HG03097 (cell line): ENCODE results near the gene SESN3.
"Not testable (repeated sequence)": the region's sequence is repeated elsewhere in the genome, so short reads cannot be mapped to it uniquely, and the experiment has no call there.

ENCODE experiments used
- ATAC-seq: cut with Tn5 transposase; IDR thresholded peaks from one replicate; pipeline ENCODE4 v1.9.1; 2021; ENCODE audit not compliant: unreplicated experiment, low FRiP score

SESN3 gene

DNA sequence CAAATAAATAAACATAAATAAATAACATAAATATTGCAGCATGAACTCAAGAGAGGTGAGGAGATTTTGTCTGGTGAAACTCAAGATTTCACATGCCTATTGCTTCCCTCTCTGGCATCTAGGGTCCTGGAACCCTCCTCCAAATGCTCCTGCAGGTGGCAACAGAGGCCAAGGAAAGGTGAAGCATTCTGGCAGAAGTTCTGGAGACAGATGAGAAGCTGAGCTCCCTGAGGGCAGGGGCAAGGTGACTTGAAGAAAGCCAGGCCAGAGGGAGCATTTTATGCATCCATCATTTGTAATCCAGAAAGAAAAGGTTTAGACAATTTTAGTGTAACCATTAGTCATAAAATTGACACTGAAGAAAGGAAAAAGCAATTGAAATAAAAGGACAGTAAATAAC, 76.5 kb downstream of the SESN3 start:
- ATAC-seq = no peak

GRCh38 chr11:95153857-95154246, 77.2 kb downstream of the SESN3 start:
- ATAC-seq = no peak

DNA sequence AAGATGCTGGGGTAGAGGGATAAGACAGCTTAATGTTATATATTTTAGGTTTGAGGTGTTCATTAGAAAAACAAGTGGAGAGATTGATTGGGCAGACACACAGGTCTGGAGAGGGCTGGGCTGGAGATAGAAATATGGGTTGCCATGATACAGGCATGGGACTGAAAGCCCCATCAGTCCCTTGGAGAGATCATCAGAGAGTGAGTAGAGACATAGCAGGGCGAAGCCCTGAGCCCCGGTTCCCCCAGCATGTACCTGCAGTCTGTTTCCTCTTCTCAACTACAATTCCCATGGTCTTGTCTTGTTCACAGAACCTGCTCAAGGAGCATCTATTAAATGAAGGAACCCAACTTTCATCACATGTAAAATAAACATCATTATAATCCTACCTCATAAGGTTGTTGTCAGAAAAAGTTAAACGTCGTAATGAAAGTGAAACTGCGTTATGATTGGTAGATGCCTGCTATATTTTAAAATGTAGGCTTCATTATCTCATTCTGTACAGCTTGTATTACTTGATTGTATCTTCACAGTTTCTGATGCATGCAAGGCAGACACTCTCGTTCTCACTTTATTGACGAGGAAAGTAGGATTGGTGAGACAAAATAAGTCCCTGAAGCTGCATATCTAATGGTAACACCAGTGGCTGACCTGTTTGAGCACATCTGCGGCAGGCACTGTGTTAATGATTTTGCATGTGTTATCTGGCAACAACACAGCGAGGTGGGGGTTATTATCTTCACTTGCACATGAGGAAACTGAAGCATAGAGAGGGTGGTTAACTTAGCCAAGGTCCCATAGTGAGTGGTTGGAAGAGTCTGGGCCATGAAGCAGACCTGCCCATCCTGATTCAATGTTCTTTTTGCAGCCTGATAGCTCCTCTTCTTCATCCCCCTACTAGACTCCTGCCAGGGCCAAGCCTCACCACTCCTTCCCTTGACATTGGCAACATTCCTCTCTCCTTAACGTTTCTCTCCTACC, 77.8 kb downstream of the SESN3 start:
- ATAC-seq = no peak

DNA sequence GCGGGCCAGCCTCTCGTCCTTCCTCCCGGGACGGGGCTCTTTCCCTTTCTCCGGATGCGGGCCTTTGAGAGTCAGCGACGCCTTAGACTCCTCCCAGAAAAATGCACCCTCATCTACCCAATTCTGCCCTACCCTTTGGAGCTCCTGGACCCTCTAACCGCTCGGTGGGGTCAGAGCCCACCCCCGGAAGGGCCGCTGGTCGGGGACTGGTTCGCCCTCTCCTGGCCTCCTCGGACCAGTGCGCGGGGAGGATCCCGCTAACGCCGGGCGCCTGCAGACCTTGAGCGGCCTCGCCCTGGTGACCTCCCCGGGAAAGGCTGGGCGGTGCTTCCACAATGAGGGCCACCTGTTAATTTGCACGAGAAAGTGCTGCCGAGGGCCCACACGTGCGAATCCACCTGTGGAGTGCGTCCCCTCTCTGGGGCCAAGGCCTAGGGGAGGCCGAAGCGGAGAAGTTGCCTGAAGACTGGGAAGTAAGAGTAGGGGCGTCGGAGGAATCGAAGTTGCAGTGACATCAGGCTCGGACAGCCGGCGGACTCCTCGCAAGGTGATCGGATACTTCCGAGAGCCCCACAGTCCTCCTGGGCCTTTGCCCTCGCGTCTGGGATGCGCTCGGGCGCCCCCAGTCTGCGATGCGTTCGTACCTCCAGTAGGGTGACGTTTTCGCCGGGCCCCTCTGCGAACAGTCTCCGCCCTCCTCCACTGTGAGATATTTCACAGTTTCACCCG, 79.9 kb downstream of the SESN3 start:
- ATAC-seq = peak; percentile 76

- no peak for ATAC-seq
These were observed 81.2 kb downstream of the SESN3 start for GRCh38 chr11:95149651-95150364.

DNA sequence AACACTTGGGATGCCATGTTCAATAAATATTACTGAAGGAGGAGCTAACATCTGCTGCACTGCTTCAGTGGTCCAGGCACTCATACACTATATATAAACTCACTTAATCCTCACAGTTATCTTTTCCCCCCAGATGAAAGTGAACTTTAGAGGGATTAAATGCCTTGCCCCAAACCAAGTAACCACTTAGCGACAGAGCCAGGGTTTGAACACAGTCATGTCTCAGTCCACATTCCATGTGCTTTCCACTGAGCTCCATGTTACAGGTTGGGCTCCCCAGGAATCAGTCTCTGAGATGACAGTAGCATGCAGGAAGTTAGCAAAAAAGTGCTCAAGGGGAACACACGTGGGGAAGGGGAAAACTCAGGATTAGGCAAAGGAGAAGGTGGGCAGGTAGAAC, 82.1 kb downstream of the SESN3 start:
- no peak for ATAC-seq

DNA sequence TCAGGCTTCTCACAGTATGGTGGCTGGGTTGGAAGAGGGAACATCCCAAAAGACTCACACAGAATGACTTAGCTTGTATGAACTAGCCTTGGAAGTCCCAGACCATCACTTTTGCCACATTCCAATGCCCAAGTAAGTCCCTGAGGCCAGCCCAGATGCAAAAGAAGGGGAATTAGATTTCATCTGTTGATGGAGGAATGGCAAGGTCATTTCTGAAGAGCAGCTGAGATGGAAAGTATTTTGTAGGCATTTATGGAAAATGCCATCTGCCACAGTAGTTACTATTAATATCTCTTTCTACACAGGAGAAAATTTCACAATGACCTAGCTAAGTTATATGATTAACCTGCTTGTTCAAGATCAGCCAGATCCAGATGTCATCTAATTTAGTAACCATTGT, 82.6 kb downstream of the SESN3 start:
- ATAC-seq = no peak

GRCh38 chr11:95147364-95147905, 83.6 kb downstream of the SESN3 start:
- ATAC-seq = no peak

DNA sequence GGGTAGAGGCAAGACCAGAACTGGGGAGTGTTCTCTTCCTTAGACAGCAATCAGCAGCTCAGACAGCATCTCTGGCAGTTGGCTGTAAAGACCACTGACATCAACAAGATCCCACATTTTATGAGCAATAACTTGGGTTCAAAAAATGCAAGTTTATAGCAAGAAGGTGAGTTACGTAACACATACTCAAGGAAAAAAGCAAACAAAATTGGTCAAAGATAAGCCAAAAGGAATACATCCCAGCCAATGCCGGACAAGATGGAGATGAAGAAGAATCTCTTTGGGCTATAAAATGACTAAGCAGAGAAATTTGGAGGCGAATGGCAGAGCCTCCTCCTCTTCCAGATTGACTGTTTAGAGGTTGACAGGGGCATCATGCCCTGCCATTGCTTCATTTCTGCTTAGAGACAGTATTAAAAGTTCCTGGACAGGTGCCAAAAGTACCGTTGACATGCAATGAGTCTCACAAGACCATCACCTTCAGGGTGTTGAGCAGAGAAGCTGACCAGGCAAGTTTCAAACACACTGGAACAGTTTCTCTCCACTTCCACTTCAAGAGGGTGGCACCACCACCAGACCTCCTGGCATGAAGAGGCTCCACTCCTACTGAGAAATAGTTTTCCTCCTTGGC, 85.5 kb downstream of the SESN3 start:
- no peak for ATAC-seq

DNA sequence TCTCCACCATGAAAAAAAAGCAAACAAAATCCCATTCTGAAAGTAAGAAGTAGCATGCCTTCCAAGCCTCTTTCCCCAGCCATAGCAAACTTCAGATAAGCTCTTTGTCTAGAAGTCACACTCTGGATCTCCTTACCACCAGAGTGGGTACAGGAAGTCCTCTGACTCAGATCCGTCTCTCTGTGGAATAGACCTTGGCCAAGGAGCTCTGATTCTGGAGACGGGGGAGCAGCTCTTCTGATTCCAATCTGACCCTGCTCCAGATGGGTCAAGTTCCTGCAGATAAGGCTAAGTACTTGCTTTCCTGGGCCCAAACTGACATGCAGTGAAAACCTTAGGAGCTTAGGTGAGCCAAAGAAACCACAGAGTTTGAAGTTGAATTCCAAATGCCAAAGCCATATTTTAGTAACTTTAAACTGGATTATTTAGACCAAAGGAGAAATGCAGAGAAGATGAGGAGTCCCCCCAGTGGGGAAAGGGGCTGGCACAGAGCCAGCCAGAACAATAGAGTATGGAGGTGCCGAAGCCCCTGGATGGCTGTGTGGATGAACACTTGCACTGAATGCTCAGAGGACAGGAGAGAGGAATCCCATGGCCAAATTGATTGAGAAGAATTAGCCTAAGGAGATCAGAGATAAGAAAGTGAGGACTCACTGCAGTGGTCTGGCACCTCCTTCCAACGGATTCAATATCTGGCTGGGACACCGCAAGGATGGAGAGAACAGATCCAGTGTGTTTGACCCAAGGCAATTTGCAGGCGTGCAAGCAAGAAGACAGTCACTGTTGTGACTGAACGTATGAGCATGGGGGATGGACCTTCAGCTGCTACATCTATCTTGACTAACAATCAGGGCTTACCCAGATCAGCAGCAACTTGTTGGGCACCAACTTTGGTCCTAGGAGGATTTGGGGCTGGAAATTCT, 86.4 kb downstream of the SESN3 start:
- no peak for ATAC-seq

DNA sequence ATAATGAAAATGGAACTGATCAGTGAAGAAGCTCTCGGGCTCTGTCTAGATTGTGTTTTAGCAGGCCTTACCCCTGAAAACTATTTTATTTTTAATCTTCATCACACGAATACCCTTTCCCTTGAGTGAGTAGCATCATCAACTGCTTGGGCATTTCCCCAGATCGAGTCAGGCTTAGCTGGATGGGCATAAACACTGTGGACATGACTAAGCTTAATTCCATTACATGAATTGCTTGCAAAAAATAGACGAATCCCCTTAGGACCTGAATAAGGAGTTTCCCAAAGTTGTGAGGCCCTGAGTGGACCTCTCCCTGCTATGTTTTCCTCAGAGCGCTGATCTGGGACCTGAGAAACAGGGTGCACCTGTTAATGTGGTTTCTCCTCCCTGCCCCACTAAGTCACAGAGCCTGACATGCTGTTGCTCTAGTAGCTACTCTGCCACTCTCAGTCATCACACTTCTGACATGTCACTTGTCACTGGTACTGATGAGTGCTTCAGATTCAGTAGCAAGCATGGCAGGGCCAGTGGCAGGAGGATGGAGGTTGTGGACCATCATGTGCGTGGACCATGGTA, 87.8 kb downstream of the SESN3 start:
- ATAC-seq = no peak

DNA sequence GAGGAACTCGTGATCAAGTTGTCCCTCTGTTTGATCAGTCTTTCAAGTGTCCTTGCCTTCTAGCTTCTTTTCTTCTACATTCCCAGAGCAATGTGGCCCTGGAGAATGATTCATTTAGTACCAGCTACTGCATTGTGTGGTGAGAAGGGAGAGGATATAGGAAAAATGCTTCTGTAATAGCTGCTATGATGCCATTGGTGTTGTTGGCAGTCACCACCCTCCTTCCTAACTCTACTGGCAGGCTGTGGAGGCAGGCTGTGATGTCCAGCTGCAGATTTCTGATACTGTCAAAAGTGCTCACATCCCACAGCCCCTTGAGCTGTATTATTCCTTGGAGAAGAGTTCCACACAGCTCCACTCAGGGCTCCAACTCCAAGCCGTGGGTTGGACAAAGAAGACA, 88.6 kb downstream of the SESN3 start:
- ATAC-seq = no peak

DNA sequence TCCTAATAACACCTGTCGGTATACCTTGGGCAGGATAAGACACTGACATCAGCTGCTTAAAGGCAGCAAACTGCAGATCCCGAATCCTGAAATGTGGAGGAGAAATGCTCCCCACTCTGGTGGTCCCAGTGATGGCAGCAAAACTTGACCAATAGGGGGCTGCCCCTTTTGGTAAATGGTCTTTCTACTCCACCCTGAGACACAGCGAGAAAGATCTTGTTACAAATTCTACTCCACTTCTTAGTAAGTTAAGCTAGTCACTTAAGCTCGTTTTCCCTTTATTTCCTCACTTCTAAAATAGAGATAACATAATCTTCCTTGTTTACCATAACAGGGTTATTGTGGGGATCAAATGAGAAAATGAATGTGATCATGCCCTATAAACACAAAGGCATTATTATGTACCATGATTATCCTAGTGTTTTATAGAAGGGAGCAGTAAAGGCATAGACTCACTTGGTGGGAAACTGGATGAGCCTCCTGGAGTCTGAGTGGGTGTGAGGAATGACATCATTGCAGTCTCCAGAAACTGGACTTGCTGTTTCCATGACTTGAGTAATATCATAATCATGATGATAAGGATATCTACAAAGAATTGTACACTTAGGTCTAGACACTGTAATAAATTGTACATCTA, 90.5 kb downstream of the SESN3 start:
- ATAC-seq = no peak

DNA sequence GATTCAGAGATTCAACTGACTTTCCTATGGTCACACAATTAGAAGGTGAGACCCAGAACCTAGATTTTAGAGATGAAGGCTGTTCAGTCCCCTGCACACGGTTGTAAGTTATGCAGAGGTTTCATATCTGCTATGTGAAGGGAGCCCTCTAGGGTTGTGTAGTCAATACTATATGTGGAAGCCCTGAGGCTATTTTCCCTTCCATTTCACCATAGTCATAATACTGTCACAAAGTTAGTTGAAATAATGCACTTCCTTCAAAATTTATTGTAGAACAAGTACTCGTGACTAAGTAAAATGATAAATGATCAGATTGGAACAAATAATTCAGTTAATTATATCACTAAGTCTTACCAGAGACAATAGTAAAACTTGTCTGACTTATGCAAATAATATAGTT, 92.6 kb downstream of the SESN3 start:
- ATAC-seq = no peak

DNA sequence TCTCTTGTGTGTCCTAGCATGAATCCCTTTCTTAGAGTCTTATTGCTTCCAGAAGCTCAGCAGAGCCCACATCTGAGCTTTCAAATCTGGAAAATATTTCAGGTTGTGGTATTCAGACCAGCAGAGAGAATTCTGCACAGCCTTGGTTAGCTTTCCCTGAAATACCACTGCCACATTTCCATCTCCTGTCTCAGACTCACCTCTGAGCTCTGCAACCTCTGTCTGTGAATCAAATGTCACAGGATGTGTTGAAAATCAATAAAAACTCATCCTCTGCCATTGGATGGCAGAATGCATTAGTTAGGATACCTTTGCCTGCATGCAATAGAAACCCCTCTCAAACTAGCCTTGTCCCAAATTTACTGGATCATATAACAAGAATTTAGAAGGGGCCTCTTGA, 93.7 kb downstream of the SESN3 start:
- no peak for ATAC-seq

- not testable (repeated sequence) for ATAC-seq
These were observed 94.3 kb downstream of the SESN3 start for GRCh38 chr11:95136747-95137146.

- ATAC-seq = no peak
These were observed 95.1 kb downstream of the SESN3 start for GRCh38 chr11:95135880-95136279.

DNA sequence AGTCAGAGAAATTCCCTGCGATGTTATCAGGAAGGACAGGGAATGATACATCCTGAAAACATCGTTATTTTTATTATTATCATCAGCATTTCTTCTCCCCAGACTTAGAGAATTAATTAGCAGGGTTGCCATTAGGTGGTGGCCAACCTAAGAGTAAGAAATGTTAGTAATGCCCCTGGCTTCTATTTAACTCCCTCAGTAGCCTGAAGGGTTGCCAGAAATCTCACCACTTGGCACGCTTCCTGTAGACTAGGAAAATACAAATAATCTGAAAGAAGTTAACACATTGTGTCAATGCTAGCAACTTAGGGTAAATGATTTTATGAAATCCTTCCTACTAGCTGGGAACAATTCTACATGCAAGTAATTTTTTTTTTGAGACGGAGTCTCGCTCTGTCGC, 95.8 kb downstream of the SESN3 start:
- ATAC-seq = no peak

DNA sequence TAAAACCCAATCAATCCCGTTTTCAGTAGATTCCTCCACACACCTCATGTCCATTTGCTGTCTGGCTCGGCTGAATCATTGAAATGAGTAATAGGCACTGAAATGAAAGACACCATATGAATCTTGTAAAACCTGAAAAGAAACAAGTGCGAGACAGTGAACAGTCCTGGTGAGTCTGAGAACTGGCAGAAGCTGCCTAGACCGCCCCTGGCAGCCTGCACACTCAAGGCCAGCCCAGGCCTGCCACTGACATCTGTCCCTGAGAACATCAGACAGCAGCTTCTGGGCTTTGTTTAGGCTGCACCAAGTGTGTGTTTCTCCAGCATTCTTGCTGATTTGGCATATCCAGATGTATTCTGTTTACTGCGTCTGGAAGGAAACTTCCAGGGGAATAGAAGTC, 96.5 kb downstream of the SESN3 start:
- no peak for ATAC-seq
